Smooth muscle cell (in vitro differentiated cells): Measurements from ENCODE around the gene PAPPA2. TPM values are rescaled to one million over a fixed set of nuclear protein-coding genes. Genes with fewer than 3 reads are reported as not detected.

Experiments
- DNase-seq: peaks from one replicate; lab custom pipeline; 2025; ENCODE audit not compliant: unreplicated experiment; lab: John Stamatoyannopoulos, UW
- H2AFZ ChIP-seq: fragments of 200-600 bp; sonication (generic); 2 replicates; pipeline ENCODE4 v1.6.0; 2016; ENCODE audit warnings: antibody characterized with exemption, low read depth, mild to moderate bottlenecking
- H3F3A ChIP-seq: fragments of 200-600 bp; sonication (generic); 2 replicates; pipeline ENCODE4 v1.6.0; 2017; ENCODE audit warnings: antibody characterized with exemption, low read depth
- H3K27ac ChIP-seq: fragments of 200-600 bp; sonication (generic); 2 replicates; pipeline ENCODE4 v1.5.1; 2016; ENCODE audit warnings: low read depth, mild to moderate bottlenecking
- H3K27me3 ChIP-seq: fragments of 200-600 bp; sonication (generic); 2 replicates; pipeline ENCODE4 v1.6.1; 2016; ENCODE audit warnings: low read depth, mild to moderate bottlenecking
- H3K36me3 ChIP-seq: fragments of 200-600 bp; sonication (generic); 2 replicates; pipeline ENCODE4 v1.5.1; 2016; ENCODE audit warnings: low read depth
- H3K4me1 ChIP-seq: fragments of 200-600 bp; sonication (generic); 2 replicates; pipeline ENCODE4 v1.5.1; 2016; ENCODE audit warnings: low read depth
- H3K4me2 ChIP-seq: fragments of 200-600 bp; sonication (generic); 2 replicates; pipeline ENCODE4 v1.6.0; 2016; ENCODE audit warnings: mild to moderate bottlenecking
- H3K4me3 ChIP-seq: fragments of 200-600 bp; sonication (generic); 2 replicates; pipeline ENCODE4 v1.5.1; 2016; ENCODE audit warnings: mild to moderate bottlenecking
- H3K79me2 ChIP-seq: fragments of 200-600 bp; sonication (generic); 2 replicates; pipeline ENCODE4 v1.6.0; 2016; ENCODE audit warnings: low read depth, mild to moderate bottlenecking
- H3K9ac ChIP-seq: fragments of 200-600 bp; sonication (generic); 2 replicates; pipeline ENCODE4 v1.6.0; 2016; ENCODE audit warnings: low read depth
- H3K9me3 ChIP-seq: fragments of 200-600 bp; sonication (generic); replicated peaks from 2 replicates; pipeline ENCODE4 v1.5.1; 2016; ENCODE audit warnings: low read depth
- H4K20me1 ChIP-seq: fragments of 200-600 bp; sonication (generic); 2 replicates; pipeline ENCODE4 v1.6.0; 2016; ENCODE audit warnings: low read depth
- CTCF ChIP-seq: fragments of 200-600 bp; sonication (generic); IDR thresholded peaks from 2 replicates; pipeline ENCODE4 v1.5.1; 2017; ENCODE audit warnings: borderline replicate concordance, mild to moderate bottlenecking, antibody characterized with exemption; ENCODE audit not compliant: insufficient read depth, poor library complexity, severe bottlenecking
- WGBS: methylation state at CpG from one replicate; pipeline ENCODE4 v1.1.7; 2016; ENCODE audit warnings: low lambda C conversion rate; 5-methylcytosine and 5-hydroxymethylcytosine counted together
- polyA plus RNA-seq: library from polyadenylated mRNA; unstranded; fragments of >200 nt; fragmentation: Nextera tagmentation; extraction: Ambion mirVana; gene quantifications from 2 replicates; pipeline ENCODE4 v1.2.1, GENCODE V29; 2016
- total RNA-seq: library from RNA; depleted of rRNA; stranded (reverse); fragments of >200 nt; gene quantifications from 2 replicates; pipeline ENCODE4 v1.2.3, GENCODE V29; 2014

The PAPPA2 gene
- total and polyA plus RNA-seq, 2 experiments from 2014 or later: 0.03 to 0.27 TPM

- Histone ChIP-seq H3K27ac (no peak overlapping the region), H3K9me3 (no peaks in the 10 kb centered on the region), H4K20me1 (no peaks in the 10 kb centered on the region), H3F3A (no peaks in the 10 kb centered on the region), H3K9ac (no peak overlapping the region), H2AFZ (no peak overlapping the region), H3K79me2 (no peaks in the 10 kb centered on the region), H3K4me1 (peaks cover 7% of the 10 kb centered on the region), H3K4me2 (no peak overlapping the region), H3K4me3 (no peak overlapping the region), H3K27me3 (peaks cover 66% of the 10 kb centered on the region), H3K36me3 (no peaks in the 10 kb centered on the region)
- DNase-seq: no peak
- TF ChIP-seq CTCF: no peak
- WGBS: 91% methylated on average over 1 of the region's 1 CpG
Observed at GRCh38 chr1:176884911-176885310, 421.9 kb downstream of the PAPPA2 start.

- H3K27ac ChIP-seq: no peak overlapping the region
- H2AFZ ChIP-seq: no peak overlapping the region
- peaks cover 5% of the 10 kb centered on the region for H3K4me1 ChIP-seq
- no peak for TF ChIP-seq CTCF
- H3K4me2 ChIP-seq: no peak overlapping the region
- 71% methylated on average over 3 of the region's 3 CpGs for WGBS
- no peak for DNase-seq
- no peak overlapping the region for H3K4me3 ChIP-seq
- no peaks in the 10 kb centered on the region for H3K36me3 ChIP-seq
- no peaks in the 10 kb centered on the region for H4K20me1 ChIP-seq
- no peaks in the 10 kb centered on the region for H3K9me3 ChIP-seq
- no peaks in the 10 kb centered on the region for H3F3A ChIP-seq
- peaks cover 70% of the 10 kb centered on the region for H3K27me3 ChIP-seq
- H3K79me2 ChIP-seq: no peaks in the 10 kb centered on the region
- no peak overlapping the region for H3K9ac ChIP-seq
Observed at GRCh38 chr1:176885341-176885740, 422.4 kb downstream of the PAPPA2 start.

- Histone ChIP-seq H3K79me2 (no peaks in the 10 kb centered on the region), H4K20me1 (no peaks in the 10 kb centered on the region), H2AFZ (no peak overlapping the region), H3F3A (no peaks in the 10 kb centered on the region), H3K4me2 (no peak overlapping the region), H3K9me3 (no peaks in the 10 kb centered on the region), H3K27ac (no peak overlapping the region), H3K4me3 (no peak overlapping the region), H3K9ac (no peak overlapping the region), H3K27me3 (peaks cover 71% of the 10 kb centered on the region), H3K36me3 (no peaks in the 10 kb centered on the region), H3K4me1 (peaks cover 1% of the 10 kb centered on the region)
- DNase-seq: no peak
- no peak for TF ChIP-seq CTCF
- whole genome bisulfite sequencing: 56% methylated on average over 2 of the region's 2 CpGs
Observed at GRCh38 chr1:176885751-176886150, 422.8 kb downstream of the PAPPA2 start.

- no peaks in the 10 kb centered on the region for H3K79me2 ChIP-seq
- H3K9ac ChIP-seq: no peak overlapping the region
- no peaks in the 10 kb centered on the region for H3K4me1 ChIP-seq
- no peaks in the 10 kb centered on the region for H3F3A ChIP-seq
- no peaks in the 10 kb centered on the region for H4K20me1 ChIP-seq
- peaks cover 64% of the 10 kb centered on the region for H3K27me3 ChIP-seq
- H3K4me3 ChIP-seq: no peak overlapping the region
- H3K9me3 ChIP-seq: no peaks in the 10 kb centered on the region
- no peaks in the 10 kb centered on the region for H3K36me3 ChIP-seq
- H2AFZ ChIP-seq: no peak overlapping the region
- WGBS: 87% methylated on average over 3 of the region's 3 CpGs
- H3K4me2 ChIP-seq: no peak overlapping the region
- no peak for DNase-seq
- no peak overlapping the region for H3K27ac ChIP-seq
- TF ChIP-seq CTCF: no peak
Observed at GRCh38 chr1:176888471-176889032, 425.6 kb downstream of the PAPPA2 start.
